Measurements from ENCODE around the gene TTPAL.
A peak's percentile ranks its signal among the peaks of the same experiment; 100 is the strongest.

Gene TTPAL

DNA sequence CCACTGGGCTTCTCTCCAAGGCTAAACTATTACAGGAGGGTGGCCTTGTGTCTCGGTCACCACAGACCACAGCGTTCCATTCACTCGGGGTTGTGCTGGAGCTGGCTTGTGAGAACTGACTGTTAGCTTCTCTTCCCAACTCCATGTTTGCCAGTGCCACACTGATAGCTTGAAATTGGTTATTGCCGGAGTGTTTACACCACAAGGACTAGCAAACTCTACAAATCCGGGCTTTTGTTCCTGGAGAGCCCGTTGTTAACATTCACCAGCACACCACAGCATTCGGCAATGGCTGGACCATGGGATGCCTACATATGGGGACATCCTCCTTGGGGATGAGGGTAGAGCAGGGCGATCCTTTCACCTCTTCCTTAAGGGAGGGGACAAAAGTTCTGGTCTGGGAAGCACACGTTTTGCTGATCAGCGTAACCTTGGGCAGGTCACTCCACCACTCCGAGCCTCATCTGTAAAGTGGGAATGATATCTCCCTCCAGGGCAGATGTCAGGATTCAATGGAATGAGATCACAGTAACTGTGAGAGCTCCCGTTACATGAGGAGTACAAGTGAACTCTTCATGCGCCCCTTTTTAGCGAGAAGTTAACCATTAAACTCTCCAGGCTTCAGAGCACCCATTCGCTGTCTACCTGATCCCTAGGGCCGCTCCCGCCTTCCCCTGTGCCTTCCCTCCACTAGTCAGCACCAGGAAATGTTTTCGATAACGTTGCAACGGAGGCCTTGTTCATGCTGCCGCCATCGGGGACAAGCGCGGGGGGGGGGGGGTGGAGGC lies 41.7 kb upstream of the TTPAL start:
- no peaks in the 10 kb centered on the region for H3K4me1 Mint-ChIP-seq
- no peaks in the 10 kb centered on the region for H3K9me3 Mint-ChIP-seq
- H3K4me3 Mint-ChIP-seq = no peak overlapping the region
- H3K27ac Mint-ChIP-seq = no peak overlapping the region
- H3K27me3 Mint-ChIP-seq = peaks cover 24% of the 10 kb centered on the region
- CTCF ChIA-PET = no interaction called here
- H3K36me3 Mint-ChIP-seq = no peaks in the 10 kb centered on the region
- no peak for DNase-seq

DNA sequence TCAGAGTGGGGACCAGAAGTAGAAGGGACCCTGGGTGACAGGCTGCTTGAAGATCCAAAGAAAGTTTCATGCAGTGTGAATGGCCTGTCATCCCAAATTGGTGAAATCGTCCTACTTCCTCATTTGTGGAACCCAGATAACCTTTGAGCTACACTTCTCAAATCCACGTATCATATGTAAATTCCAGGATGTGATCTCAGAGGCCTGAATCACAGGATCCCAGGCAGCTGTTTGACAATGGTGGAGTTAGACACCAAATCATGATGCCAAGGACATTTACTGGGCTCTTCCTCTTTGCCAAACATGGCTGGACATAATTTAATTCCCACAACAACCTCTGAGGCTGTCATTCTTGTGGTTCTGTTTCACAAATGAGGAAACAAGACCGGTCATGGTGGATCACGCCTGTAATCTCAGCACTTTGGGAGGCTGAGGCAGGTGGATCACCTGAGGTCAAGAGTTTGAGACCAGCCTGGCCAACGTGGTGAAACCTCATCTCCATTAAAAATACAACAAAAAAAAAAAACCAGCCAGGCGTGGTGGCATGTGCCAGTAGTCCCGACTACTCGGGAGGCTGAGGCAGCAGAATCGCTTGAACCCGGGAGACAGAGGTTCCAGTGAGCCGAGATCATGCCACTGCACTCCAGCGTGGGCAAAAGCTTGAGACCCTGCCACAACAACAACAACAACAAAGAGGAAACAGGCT lies 39.9 kb upstream of the TTPAL start:
- H3K36me3 Mint-ChIP-seq = no peaks in the 10 kb centered on the region
- no peak for DNase-seq
- no peak overlapping the region for H3K27ac Mint-ChIP-seq
- H3K4me3 Mint-ChIP-seq = no peak overlapping the region
- CTCF ChIA-PET = interaction anchor here (1.1 kb wide), 1 partner anchor 246 kb away, joined by 3 read pairs; no protein-coding TSS in a partner anchor
- peaks cover 15% of the 10 kb centered on the region for H3K27me3 Mint-ChIP-seq
- H3K4me1 Mint-ChIP-seq = no peaks in the 10 kb centered on the region
- H3K9me3 Mint-ChIP-seq = no peaks in the 10 kb centered on the region

DNA sequence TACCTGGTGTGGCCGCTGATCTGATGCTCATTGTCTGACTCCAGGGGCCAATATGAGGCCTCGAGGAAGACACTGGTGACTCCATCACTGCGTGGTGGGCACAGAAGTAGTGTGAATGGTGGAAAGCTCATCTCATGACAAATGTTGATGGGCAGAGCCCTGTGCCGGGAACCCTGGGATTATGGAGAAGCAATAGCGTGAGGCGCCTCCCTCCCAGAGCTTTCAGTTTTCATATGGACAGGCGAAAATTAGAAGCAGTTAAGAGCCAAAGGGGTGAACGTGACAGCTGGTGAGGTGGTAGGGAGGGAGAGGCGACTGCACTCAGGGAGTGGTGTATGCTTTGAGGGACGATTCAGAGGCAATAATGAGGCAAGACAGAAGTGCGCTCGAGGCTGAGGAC lies 39.3 kb upstream of the TTPAL start:
- H3K27me3 Mint-ChIP-seq = peaks cover 15% of the 10 kb centered on the region
- no peaks in the 10 kb centered on the region for H3K4me1 Mint-ChIP-seq
- no peak overlapping the region for H3K27ac Mint-ChIP-seq
- H3K4me3 Mint-ChIP-seq = no peak overlapping the region
- H3K9me3 Mint-ChIP-seq = no peaks in the 10 kb centered on the region
- CTCF ChIA-PET = interaction anchor here (1.1 kb wide), 1 partner anchor 247 kb away, joined by 3 read pairs; no protein-coding TSS in a partner anchor
- H3K36me3 Mint-ChIP-seq = no peaks in the 10 kb centered on the region
- DNase-seq = no peak

DNA sequence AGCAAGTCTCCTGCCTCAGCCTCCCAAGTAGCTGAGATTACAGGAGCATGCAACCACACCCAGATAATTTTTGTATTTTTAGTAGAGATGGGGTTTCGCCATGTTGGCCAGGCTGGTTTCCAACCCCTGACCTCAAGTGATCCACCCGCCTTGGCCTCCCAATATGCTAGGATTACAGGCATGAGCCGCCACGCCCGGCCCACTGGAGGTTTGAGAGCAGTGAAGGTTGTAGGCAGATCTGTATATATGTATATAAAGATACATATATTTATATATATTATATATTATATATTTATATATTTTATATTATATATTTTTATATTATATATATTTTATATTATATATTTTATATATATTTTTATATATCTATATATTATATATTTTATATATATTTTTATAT lies 38.2 kb upstream of the TTPAL start:
- Mint-ChIP-seq H3K27ac (no peak overlapping the region), H3K36me3 (no peaks in the 10 kb centered on the region), H3K27me3 (peaks cover 11% of the 10 kb centered on the region), H3K4me1 (no peaks in the 10 kb centered on the region), H3K4me3 (no peak overlapping the region), H3K9me3 (no peaks in the 10 kb centered on the region)
- CTCF ChIA-PET = interaction anchor here (1.1 kb wide), 1 partner anchor 220 kb away, joined by 3 read pairs; no protein-coding TSS in a partner anchor
- no peak for DNase-seq

DNA sequence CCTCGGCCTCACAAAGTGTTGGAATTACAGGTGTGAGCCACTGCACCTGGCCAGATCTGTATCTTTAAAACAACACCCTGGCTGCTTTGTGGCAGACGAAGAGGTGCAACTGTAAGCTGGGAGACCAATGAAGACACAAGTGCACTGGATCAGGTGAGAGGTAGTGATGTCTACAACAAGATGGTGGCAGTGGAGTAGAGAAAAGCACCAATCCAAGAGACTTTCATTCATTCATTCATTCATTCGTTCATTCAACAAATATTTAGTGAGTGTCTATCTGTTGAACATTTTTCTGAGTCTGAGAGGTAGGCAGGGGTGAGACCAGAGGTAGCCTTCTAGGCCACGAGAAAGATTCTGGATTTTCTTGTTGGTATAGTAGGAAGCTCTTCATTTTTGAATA lies 36.9 kb upstream of the TTPAL start:
- H3K27ac Mint-ChIP-seq = no peak overlapping the region
- no peaks in the 10 kb centered on the region for H3K36me3 Mint-ChIP-seq
- peaks cover 9% of the 10 kb centered on the region for H3K27me3 Mint-ChIP-seq
- H3K4me3 Mint-ChIP-seq = no peak overlapping the region
- no peaks in the 10 kb centered on the region for H3K9me3 Mint-ChIP-seq
- CTCF ChIA-PET = no interaction called here
- no peak for DNase-seq
- no peaks in the 10 kb centered on the region for H3K4me1 Mint-ChIP-seq

DNA sequence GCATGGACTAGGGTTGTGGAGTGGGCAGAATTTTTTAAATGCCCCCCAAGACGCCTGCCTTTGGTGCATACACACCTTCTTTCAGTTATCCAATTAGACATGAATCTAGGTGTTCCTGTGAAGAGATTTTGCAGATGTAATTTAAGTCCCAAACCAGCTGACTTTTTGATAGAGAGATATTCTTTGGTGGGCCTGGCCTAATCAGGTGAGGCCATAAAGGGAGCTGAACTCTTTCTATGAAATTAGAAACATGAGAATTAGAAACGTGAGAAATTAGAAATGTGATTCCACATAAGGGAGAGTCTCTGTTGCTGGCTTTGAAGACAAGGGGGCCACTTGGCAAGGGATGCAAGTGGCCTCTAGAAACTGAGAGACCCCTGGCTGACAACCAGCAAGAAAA lies 36.4 kb upstream of the TTPAL start:
- H3K36me3 Mint-ChIP-seq = no peaks in the 10 kb centered on the region
- H3K4me1 Mint-ChIP-seq = no peaks in the 10 kb centered on the region
- no peak for DNase-seq
- H3K4me3 Mint-ChIP-seq = no peak overlapping the region
- H3K27ac Mint-ChIP-seq = no peak overlapping the region
- CTCF ChIA-PET = no interaction called here
- peaks cover 9% of the 10 kb centered on the region for H3K27me3 Mint-ChIP-seq
- no peaks in the 10 kb centered on the region for H3K9me3 Mint-ChIP-seq

DNA sequence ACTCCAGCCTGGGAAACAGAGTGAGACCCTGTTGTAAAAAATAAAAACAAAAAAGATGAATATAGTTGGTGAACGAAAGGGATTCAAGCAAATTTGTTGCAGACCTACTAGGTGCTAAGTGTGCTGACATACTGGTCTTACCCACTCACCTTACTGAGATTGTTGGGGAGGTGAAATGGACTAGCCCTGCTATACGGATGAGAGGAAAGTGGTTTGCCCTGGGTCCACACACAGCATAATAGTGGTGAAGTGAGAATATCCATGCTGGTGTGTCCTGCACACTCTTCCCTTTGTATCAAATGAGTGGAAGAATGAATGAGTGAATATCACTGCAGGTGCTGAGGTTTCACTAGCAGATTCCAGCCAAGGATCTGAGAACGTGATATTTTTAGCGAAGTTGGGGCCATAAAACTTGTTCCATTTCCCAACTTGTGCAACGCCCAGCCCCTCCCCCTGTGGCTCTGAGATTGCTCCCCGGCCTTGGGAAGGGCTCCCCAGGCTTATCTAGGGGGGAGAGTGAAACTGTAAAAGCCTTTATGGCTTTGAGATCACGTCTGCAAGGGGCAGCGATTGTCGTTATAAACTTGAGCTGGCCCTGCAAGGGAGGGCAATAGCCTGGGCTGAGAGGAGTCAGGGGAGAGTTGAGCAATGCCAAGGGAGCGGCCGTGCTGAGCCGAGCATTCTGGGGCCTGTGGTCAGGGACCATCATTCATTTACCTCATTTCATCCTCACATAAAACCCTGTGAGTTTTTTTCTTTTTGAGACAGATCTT lies 33.2 kb upstream of the TTPAL start:
- H3K4me1 Mint-ChIP-seq = no peaks in the 10 kb centered on the region
- CTCF ChIA-PET = no interaction called here

DNA sequence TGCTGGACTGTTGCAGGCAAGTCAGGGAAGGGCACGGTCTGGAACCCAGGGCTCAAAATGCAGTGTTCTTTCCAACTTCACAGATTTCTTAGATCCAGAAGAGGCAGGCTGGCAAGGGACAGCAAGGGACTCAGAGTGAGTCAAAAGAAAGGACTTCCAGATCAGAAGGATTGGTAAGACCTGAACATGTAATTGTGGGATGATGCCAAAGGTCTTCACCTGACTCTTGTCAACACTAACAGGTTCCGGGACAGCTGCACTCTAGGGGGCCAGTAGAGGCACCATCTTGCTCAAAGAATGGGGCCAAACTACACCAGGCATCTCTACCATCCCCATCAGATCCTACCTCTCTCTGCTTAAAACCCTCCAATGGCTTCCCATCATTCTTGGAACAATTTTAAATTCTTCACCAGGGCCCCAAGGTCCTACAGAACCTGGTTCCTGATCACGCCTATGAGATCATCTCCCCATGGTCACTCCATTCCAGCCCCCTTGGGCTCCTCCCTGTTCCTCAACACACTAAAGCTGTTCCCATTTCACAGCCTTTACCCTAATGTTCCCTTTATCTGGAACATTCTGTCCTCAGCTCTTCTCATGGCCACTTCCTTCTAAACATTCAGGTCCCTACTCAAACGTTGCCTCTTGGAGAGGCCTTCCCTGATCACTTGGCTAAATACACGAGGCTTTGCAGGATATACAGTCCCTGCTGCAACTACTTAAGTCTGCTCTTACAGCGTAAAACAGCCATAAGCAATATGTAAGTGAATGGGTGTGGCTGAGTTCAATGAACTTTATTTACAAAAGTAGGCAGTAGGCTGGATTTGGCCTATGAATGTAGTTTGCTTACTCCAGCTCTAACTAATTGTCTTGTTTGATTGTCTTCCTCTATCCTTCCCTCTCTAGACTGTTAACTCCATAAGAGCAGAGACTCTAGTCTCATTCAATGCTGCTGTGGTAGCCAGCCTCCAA lies 29.6 kb upstream of the TTPAL start:
- Mint-ChIP-seq H3K27me3 (peaks cover 23% of the 10 kb centered on the region), H3K9me3 (no peaks in the 10 kb centered on the region), H3K4me3 (no peak overlapping the region), H3K4me1 (no peaks in the 10 kb centered on the region), H3K27ac (no peak overlapping the region), H3K36me3 (no peaks in the 10 kb centered on the region)
- CTCF ChIA-PET = no interaction called here
- no peak for DNase-seq

More for the DNA sequence above, 33.2 kb upstream of the TTPAL start:
- H3K36me3 Mint-ChIP-seq = no peaks in the 10 kb centered on the region
- H3K9me3 Mint-ChIP-seq = no peaks in the 10 kb centered on the region
- peaks cover 14% of the 10 kb centered on the region for H3K27me3 Mint-ChIP-seq
- no peak for DNase-seq
- H3K27ac Mint-ChIP-seq = no peak overlapping the region
- H3K4me3 Mint-ChIP-seq = no peak overlapping the region

DNA sequence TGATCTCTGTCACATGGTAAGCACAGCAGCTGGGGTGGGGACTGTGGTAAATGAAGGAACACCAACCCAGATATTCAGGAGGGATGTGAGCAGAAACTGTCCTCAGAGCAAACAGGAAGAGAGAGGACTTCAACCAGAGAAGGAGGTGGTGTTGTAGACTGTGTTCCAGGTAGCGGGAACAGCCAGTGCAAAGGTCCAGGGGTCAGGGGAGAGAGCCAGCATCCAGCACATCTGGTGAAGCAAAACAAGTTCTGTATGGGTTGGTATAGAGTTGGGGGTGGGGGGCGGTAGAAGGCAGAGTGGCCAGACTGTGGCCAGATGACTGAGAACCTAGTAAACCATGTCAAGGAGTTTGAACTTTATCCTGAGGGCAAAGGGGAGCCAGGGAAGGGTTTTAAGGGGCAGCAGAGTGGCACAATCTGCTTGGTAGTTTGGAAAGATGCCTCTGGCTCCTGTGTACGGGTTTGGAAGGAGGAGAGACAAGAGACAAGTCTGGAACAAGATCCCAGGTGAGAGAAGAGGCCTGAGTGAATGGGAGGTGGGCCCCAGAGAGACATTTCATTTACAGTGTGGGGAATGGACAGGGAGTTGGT lies 27.8 kb upstream of the TTPAL start:
- peaks cover 21% of the 10 kb centered on the region for H3K27me3 Mint-ChIP-seq

DNA sequence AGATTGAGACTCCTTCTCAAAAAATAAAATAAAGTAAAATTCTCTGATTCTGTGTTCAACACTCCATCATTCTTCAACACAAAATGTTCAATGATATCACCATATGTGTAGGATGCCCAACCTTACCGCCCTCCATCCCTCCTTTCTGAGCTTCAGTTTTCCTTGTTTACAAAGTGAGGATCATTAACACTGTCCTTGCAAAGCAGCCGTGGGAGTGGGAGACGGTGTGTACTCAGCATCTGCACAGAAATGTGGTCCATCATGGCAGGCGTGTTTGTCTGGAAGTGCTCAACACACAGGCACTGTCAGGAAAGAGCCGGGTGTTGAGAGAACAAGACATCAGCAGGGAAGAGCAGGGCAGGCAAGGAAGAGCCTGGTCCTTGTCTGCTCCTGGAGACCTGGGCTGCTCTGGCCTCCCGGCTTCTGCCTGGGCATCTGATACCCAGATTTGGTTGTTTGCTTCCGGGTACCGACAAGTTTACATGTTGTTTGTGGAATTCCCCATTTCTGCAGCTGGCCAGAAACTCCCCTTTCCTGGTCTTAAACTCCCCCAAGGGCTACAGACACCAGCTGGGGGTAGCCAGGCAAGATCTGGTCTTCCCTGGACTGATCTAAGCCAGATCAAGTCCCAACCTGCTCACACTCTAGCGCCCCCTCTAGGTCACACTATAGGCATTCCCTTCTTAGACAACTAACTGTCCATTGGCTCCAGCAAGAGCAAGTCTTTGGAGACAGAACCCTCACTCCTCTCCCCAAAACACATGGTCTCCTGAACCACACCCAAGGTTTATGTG lies 26.7 kb upstream of the TTPAL start:
- H3K27ac Mint-ChIP-seq = no peak overlapping the region
- H3K27me3 Mint-ChIP-seq = peaks cover 20% of the 10 kb centered on the region
- CTCF ChIA-PET = interaction anchor here (1.3 kb wide), 1 partner anchor 63 kb away, joined by 4 read pairs; no protein-coding TSS in a partner anchor
- DNase-seq = peak; percentile 30
- no peaks in the 10 kb centered on the region for H3K4me1 Mint-ChIP-seq
- H3K4me3 Mint-ChIP-seq = no peak overlapping the region
- no peaks in the 10 kb centered on the region for H3K36me3 Mint-ChIP-seq
- H3K9me3 Mint-ChIP-seq = no peaks in the 10 kb centered on the region

More for the DNA sequence above, 27.8 kb upstream of the TTPAL start:
- DNase-seq = no peak
- no peaks in the 10 kb centered on the region for H3K4me1 Mint-ChIP-seq
- no peaks in the 10 kb centered on the region for H3K36me3 Mint-ChIP-seq
- no peak overlapping the region for H3K4me3 Mint-ChIP-seq
- H3K27ac Mint-ChIP-seq = no peak overlapping the region
- no peaks in the 10 kb centered on the region for H3K9me3 Mint-ChIP-seq
- CTCF ChIA-PET = no interaction called here

DNA sequence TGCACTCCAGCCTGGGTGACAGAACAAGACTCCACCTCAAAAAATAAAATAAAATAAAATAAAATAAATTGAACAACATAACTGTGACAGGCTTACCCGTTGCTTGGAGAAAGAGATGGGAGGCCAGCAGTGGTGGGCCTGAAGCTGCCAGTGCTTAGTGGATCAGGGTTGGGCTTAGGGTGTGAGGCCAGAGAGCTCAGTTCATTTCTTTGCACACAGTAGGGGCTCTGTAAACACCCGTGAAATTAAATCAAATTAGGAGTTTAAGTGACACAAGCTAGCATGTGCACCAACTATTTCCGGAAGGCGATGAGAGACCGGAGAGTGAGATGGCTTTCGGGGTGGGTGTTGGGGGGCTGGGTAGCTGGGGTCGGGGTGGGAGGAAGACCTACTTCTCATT lies 25.8 kb upstream of the TTPAL start:
- no peak for DNase-seq
- Mint-ChIP-seq H3K4me3 (no peak overlapping the region), H3K4me1 (no peaks in the 10 kb centered on the region), H3K36me3 (no peaks in the 10 kb centered on the region), H3K9me3 (no peaks in the 10 kb centered on the region), H3K27me3 (peaks cover 20% of the 10 kb centered on the region), H3K27ac (no peak overlapping the region)
- CTCF ChIA-PET = interaction anchor here (1.0 to 1.3 kb wide), 3 partner anchors 10 to 64 kb away, joined by 3 to 4 read pairs (median 4); no protein-coding TSS in a partner anchor

DNA sequence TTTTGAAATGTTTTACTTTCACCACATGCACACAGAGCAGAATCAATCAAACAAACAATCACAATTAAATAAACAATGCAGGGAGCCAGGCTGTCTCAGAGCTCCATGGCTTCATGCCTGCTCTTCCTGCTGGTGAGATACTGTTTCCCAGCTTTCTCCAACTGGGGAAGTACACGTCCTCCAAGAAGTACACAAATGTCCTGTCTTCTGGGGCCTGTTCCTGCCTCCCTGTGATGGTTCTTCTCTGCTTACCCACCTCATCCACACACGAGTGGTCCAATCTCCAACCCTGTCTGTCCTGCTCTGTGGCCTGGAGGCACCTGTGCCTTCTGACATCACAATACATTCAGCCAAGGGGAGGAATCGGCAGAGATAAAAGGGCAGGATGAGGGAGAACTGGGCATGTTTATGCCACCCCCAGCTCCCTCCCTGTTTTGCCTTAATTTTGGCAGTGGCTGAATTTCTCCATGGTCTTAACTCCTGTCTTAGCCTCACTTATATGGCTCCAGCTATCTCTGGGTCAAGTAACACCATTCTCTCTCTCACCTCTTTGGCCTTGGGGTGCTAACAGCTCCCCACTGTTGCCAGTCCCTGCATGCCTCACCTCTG lies 25.3 kb upstream of the TTPAL start:
- Mint-ChIP-seq H3K4me1 (no peaks in the 10 kb centered on the region), H3K27me3 (peaks cover 19% of the 10 kb centered on the region), H3K27ac (no peak overlapping the region), H3K9me3 (no peaks in the 10 kb centered on the region), H3K4me3 (no peak overlapping the region), H3K36me3 (no peaks in the 10 kb centered on the region)
- no peak for DNase-seq
- CTCF ChIA-PET = interaction anchor here (1.0 to 1.3 kb wide), 3 partner anchors 10 to 65 kb away, joined by 3 to 4 read pairs (median 4); no protein-coding TSS in a partner anchor
